C4-2B (cell line): ENCODE measurements around the gene CITED4.

ENCODE experiments used
- CTCF ChIP-seq: fragments of 450-650 bp; conservative IDR thresholded peaks from 2 replicates; pipeline ENCODE4 v1.5.1; 2017; ENCODE audit warnings: mild to moderate bottlenecking
- ZFX ChIP-seq: fragments of 450-650 bp; IDR thresholded peaks from 2 replicates; pipeline ENCODE4 v1.6.1; 2017

DNA sequence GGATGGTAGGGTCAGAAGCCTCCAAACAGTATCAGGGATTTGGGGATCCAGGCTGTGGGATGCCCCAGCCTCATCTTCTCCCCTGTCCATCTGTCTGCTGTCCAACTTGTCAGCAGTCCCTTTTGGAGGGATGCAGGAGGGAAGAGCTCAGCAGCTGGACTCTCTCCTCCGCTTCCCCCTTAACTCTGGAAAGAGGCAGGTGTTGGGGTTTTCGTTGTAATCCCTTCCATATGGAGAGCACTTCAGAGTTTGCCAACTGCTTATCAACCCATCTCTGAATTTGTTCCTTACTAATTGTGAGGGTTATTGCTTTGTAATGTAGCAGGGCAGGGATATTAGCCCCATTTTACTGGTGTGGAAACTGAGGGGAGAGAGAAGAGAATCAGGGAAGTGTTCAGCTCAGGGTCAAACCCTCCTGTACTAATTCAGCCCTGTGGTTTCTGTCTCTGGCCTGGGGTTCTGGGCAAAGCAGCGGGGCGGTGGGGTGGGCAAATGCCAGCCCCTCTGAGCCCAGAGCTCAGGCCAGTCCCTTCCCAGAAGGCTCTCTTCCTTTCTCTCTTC lies 3.2 kb downstream of the CITED4 start:
- TF ChIP-seq ZFX, result no peak
- no peak for TF ChIP-seq CTCF
